HEK293 (cell line): ENCODE data around the gene RPRML.

Experiments
- CTCF ChIP-seq: fragments of 450-650 bp; formaldehyde crosslinking; IDR thresholded peaks from 2 replicates; pipeline ENCODE4 v1.5.1; 2016; ENCODE audit warnings: missing biosample characterization, missing genetic modification characterization
- PBX3 ChIP-seq: sonication (generic); formaldehyde crosslinking; IDR thresholded peaks from 2 replicates; pipeline ENCODE4 v1.8.1; 2022; ENCODE audit warnings: mild to moderate bottlenecking, moderate library complexity, missing genetic modification reagents
- REST ChIP-seq: fragments of 450-650 bp; formaldehyde crosslinking; IDR thresholded peaks from 2 replicates; pipeline ENCODE4 v1.5.1; 2016; ENCODE audit warnings: missing biosample characterization, missing genetic modification characterization
- TCF7L2 ChIP-seq: IDR thresholded peaks from 2 replicates; pipeline ENCODE4 v1.6.1; 2011; ENCODE audit warnings: low read depth, mild to moderate bottlenecking, inconsistent platforms, low read length, moderate library complexity, borderline replicate concordance
- ZNF132 ChIP-seq: fragments of 450-650 bp; formaldehyde crosslinking; IDR thresholded peaks from 2 replicates; pipeline ENCODE4 v1.5.1; 2017; ENCODE audit warnings: missing biosample characterization, missing genetic modification characterization, borderline replicate concordance
- ZNF423 ChIP-seq: fragments of 450-650 bp; formaldehyde crosslinking; IDR thresholded peaks from 2 replicates; pipeline ENCODE4 v1.5.1; 2016; ENCODE audit warnings: missing biosample characterization, missing genetic modification characterization
- ZNF830 ChIP-seq: fragments of 450-650 bp; IDR thresholded peaks from 2 replicates; pipeline ENCODE4 v1.5.0; 2018; ENCODE audit warnings: missing biosample characterization, missing genetic modification characterization, low read depth, mild to moderate bottlenecking, moderate library complexity

- no peak for TF ChIP-seq CTCF
- TF ChIP-seq TCF7L2, result no peak
- TF ChIP-seq ZNF132, result no peak
- TF ChIP-seq ZNF423 (tag by site-specific recombination), result no peak
- no peak for TF ChIP-seq PBX3 (CRISPR knock-in tag)
- TF ChIP-seq REST (tag by site-specific recombination), result no peak
- no peak for TF ChIP-seq ZNF830 (tag by site-specific recombination)
Measured at GRCh38 chr17:47012457-47012856, 33.4 kb upstream of the RPRML start.
